Measurements from ENCODE around the gene TM7SF2.

DNA sequence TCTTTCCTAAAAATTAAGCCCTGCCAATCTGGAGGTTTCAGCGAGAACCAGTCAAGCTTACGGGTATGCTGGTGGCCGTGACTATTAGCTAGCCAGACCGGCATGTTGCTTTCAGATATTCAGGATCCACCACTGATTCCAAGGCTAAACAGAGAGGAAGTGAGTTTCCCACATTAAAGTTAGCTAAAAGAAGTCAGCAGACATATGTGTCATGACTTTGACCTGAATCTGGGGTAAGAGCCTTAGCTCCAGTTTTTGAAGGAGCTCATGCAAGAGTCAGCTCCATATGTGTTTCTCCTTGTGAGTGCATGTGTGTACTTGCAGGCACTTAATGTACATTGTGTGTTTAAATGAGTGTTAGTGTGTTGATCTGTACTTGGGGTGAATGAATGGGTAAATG, 26.2 kb upstream of the TM7SF2 start:
- TF ChIP-seq EP300 (IDR thresholded peaks at IDR 0.05) (no peak), CTCF (IDR thresholded peaks at IDR 0.05) (no peak)

Data from gastroesophageal sphincter (tissue), 3 donors.